Right hindlimb (tissue), 1 donor: ENCODE data around the gene ALG9.
A peak's percentile ranks its signal among the peaks of the same experiment; 100 is the strongest.

Experiments
- DNase-seq: peaks from one replicate; pipeline ENCODE4 v3.0.0-alpha.2; 2018

ALG9 gene

DNA sequence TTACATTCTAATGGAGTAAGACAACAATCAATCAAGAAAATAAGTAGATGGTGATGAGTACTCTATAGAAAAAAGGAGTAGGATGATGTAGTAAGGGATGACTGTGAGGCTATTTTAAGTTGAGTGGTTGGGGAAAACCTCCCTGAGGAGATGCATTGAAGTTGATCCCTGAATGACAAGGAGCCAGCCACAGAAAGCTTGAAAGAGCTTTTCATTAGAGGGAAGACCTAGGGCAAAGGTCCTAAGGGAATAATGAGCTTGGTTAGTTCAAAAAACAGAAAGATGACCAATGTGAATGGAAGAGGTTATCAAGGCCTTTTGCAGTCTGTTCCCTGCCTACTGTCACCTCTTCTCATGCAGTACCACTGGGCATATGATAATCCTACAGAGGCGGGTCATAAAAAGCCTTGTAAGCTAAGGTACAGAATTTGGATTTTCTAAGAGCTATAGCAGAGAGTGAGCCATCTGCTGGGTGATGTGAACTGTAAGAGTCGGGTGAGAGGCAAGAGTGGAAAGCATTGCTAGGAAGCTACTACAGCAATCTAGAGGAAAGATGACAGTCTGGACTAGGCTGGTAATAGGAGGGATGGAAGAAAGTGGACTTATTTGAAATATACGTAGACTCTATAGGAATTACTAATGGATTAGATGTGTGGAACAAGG, 108.3 kb downstream of the ALG9 start:
- DNase-seq, result no peak

DNA sequence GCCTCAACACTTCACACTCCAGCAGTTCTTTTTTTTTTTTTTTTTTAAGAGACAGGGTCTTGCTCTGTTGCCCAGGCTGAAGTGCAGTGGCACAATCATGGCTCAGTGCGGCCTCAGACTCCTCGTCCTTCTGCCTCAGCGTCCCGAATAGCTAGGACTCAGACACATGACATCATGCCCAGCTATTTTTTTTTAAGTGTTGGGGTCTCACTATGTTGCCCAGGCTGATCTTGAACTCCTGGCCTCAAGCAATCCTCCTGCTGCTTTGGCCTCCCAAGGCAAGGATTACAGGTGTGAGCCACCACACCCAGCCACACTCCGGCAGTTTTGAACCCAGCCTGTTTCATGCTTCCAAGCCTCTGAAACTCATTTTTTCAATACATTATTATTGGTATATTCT, 108.9 kb downstream of the ALG9 start:
- DNase-seq, result no peak

DNA sequence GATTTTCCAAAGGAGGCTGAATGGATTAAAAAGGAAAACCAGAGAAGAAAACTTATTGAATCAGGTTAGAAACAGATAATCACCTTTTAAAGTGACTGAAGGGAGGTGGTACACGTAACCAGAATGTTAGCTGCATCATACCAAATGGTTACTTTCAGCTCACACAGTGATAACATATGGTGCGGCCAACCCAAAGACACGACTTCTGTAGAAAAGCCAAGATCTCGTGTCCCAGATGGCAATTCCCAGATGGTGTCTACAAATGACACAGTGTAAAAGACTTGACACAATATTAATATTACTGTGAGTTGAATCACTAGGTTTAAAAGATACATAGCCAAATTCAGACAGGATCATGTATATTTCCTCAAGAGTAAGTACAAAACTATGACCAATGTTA, 110.3 kb downstream of the ALG9 start:
- no peak for DNase-seq

DNA sequence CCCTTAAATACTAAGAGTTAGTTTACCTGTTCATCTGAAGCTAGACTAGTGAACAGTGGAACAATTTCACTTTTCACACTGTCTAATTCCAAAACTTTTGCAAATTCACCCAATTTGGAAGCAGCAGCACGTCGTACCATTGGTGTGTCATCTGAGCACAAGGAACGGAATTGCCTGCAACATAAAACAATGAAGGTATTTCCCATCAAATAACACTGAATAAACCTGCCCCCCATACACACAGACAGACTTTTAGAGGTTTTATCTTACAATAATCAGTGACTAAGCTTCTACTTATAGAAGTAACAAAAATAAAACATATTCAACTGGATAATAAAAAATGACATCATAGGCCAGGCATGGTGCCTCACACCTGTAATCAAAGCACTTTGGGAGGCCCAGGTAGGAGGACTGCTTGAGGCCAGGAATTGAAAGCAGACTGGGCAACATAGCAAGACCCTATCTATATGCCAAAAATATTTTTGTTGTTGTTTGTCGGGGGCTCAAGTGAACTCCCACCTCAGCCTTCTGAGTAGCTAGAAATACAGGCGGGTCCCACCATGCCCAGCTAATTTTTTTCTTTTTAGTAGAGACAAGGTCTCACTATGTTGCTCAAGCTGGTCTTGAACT, 111.5 kb downstream of the ALG9 start:
- DNase-seq, result no peak

GRCh38 chr11:111759376-111759775, 112.0 kb downstream of the ALG9 start:
- DNase-seq, result no peak

- DNase-seq, result no peak
These were observed 115.3 kb downstream of the ALG9 start for GRCh38 chr11:111756097-111756496.

DNA sequence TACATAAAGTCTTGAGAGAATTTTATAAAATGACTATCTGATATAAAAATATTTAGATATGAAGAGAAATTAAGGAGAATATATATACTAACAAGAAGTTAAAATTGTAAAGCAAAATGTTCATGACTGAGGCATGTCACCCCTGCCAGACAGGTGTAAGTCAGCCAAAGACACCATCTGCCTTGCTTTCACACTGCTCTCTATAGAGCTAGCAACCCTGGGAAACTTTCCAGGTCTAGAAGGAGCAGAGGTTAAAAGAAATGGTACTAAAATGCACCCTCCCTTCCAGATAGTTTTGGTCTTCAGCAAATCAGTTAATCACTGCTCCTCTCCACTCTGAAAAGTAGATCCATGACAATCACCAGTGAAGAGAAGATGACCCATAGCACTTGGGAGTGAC, 121.7 kb downstream of the ALG9 start:
- DNase-seq, result no peak

DNA sequence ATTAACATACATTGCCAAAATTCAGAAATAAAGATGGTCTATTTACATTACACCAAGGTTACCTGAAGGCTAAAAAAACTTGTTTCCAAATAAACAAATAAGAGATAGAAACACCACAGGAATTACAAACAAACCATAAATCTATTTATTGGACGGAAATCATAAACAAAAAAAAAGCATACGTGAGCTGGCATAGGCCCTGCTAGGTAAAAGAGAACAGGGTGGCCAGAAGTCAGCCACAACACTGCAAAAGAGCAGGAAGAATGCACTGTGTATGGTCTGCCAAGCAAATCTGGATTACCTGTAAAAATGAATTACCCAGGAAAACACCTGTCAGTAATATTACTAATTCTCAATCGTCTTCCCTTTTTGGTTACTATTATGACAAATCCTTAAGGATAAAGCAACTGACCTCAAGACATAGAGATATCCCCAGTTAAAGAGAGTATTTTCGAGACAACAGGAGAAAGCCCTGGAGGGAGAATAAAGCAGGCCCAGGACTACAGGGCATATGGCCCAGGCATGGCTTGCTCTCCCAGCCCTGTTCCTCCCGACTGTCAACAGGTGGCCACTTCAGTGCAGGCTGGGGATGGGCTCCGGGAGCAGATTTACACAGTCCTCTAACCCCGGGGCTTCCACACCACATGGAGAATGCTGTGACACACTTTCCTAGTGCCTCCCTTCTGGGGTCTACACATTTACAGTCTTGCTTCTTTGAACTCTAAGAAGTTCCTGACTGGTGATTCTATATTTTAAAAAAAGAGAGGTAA, 123.2 kb downstream of the ALG9 start:
- DNase-seq, result no peak

DNA sequence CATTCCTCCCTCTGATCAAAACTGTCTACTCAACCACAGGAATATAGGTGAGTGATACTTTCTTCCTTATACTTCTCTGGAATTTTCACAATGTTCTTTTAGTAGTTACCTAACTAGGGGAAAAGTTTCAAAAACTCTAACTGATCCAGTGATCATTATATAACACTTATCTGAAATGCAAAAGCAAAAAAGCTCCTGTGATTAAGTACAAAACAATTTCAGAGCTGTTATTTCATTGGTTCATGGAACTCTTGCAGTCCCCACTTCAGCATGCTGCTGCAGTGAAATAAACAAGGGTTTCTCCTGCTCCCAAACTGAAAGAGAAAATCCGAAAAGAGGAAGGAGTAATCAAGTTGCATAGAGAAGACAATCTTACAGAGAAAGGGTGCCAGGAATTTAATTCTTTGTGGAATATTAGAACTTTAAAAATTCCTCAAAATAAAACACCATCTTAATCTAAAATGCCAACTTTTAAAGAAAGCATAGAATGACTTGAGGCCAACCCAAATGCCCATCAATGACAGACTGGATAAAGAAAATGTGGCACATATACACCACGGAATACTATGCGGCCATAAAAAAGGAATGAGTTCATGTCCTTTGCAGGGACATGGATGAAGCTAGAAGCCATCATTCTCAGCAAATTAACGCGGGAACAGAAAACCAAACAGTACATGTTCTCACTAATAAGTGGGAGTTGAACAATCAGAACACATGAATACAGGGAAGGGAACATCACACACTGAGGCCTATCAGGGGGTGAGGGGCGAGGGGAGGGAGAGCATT, 125.5 kb downstream of the ALG9 start:
- no peak for DNase-seq

DNA sequence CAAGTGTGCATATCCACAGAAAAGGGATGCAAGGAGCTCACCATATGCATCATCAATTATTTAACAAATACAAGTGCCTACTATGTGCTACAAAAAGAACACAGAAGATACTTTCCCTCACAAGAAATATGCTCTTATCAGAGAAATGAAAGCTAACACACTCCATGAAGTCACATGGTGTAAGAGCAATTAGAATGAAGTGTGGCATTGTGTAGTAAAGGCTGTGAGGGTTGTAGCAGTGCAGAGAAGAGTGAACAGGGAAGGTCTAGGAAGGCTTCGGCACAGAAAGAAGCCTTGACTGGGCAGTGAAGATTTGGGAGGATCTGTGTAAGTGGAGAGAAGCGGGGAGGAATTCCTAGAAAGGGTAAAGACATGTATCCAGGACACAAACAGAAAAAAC, 127.7 kb downstream of the ALG9 start:
- no peak for DNase-seq

GRCh38 chr11:111741751-111742150, 129.6 kb downstream of the ALG9 start:
- DNase-seq, result no peak

DNA sequence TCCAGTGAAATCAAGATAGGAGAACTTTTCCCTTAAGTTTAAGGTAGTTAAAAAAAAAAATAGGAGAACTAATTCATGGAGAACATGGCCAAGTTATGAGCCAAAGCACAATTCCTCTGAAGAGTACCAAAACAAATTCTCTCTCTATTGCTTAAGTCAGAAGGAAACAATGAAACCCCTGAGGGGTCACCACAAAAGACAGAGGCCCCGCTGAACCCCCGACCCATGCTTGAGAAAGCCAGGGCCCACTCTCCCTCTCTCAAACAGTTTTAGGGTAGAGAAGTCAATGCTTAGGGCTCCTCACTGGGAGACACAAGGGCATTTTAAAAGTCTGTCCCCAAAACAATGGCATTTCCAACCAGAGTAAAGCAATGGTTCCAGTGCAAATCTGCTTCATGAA, 132.1 kb downstream of the ALG9 start:
- no peak for DNase-seq

GRCh38 chr11:111737444-111738210, 133.8 kb downstream of the ALG9 start:
- DNase-seq, result peak; percentile 64

- DNase-seq, result no peak
These were observed 134.5 kb downstream of the ALG9 start for GRCh38 chr11:111736621-111737443.
